ENCODE results near the gene CLN6.

- no peak for TF ChIP-seq SUZ12 (IDR thresholded peaks at IDR 0.05; ENCODE audit: extremely low read depth, insufficient read depth, insufficient read length)
- no peak for TF ChIP-seq ZNF274 (IDR thresholded peaks at IDR 0.05; ENCODE audit: low read depth, low read length)
Measured at GRCh38 chr15:68232937-68233336, 3.4 kb upstream of the CLN6 start.
